B cell (primary cell): ENCODE measurements around the gene ASTN2. TPM values are rescaled to one million over a fixed set of nuclear protein-coding genes. Genes with fewer than 3 reads are reported as not detected.

ENCODE experiments used
- ATAC-seq: fragments of 200-7000 bp; cut with Tn5 transposase; one replicate; pipeline ENCODE4 v1.10.0; 2021; ENCODE audit warnings: low read depth, mild to moderate bottlenecking, moderate number of reproducible peaks, moderate library complexity
- CTCF ChIA-PET: fragments of 350-600 bp; sonication (Branson Sonifier 250); formaldehyde crosslinking; loops from one replicate; lab custom pipeline; 2021; ENCODE audit warnings: antibody characterized with exemption, inconsistent platforms; lab: Charles Lee
- POLR2A ChIA-PET: fragments of 350-600 bp; sonication (Branson Sonifier 250); formaldehyde crosslinking; loops from one replicate; lab custom pipeline; 2021; ENCODE audit warnings: antibody characterized with exemption; lab: Charles Lee
- DNase-seq: peaks from one replicate; pipeline ENCODE4 v3.0.0; 2013
- H2AFZ ChIP-seq: 2 replicates; pipeline ENCODE4 v1.6.1; 2012; ENCODE audit warnings: mild to moderate bottlenecking, low read depth, low read length; ENCODE audit not compliant: insufficient read depth, poor library complexity, severe bottlenecking
- H3K27ac ChIP-seq, 2 donors: 1 replicate in 1 of 2; 2 replicates in 1 of 2; pipeline ENCODE4 v1.5.1; 2012 to 2013; ENCODE audit warnings: low read length in 2 of 2, mild to moderate bottlenecking in 2 of 2, moderate library complexity in 1 of 2
- H3K27me3 ChIP-seq, 4 experiments: fragments of 200-600 bp in 1 of 4; sonication (generic) in 1 of 4; replicated peaks in 1 of 4; 1 replicate in 2 of 4; 2 replicates in 2 of 4; pipeline versions ENCODE4 v1.6.1 to v1.7.0; 2013 to 2016; ENCODE audit warnings: low read length in 3 of 4, mild to moderate bottlenecking in 2 of 4, mixed read lengths in 1 of 4, moderate library complexity in 1 of 4; ENCODE audit not compliant: insufficient read depth in 4 of 4, control insufficient read depth in 3 of 4; ENCODE audit errors: control extremely low read depth in 1 of 4
- H3K36me3 ChIP-seq, 2 experiments: replicated peaks in 1 of 2; 1 replicate in 1 of 2; 2 replicates in 1 of 2; pipeline versions ENCODE4 v1.6.1 to v1.7.1; 2013; ENCODE audit warnings: low read length in 1 of 2; ENCODE audit not compliant: insufficient read depth in 2 of 2, control insufficient read depth in 1 of 2; ENCODE audit errors: control extremely low read depth in 1 of 2, extremely low read depth in 1 of 2
- H3K4me1 ChIP-seq, 2 donors: fragments of 200-600 bp in 1 of 2; sonication (generic) in 1 of 2; 1 replicate in 1 of 2; 2 replicates in 1 of 2; pipeline versions ENCODE4 v1.5.1 to v1.6.1; 2013 to 2017; ENCODE audit warnings: low read length in 2 of 2; ENCODE audit not compliant: control insufficient read depth in 2 of 2, insufficient read depth in 2 of 2
- H3K4me2 ChIP-seq: replicated peaks from 2 replicates; pipeline ENCODE3; 2012; ENCODE audit warnings: mild to moderate bottlenecking, low read depth, low read length; ENCODE audit not compliant: poor library complexity, severe bottlenecking
- H3K4me3 ChIP-seq, 5 experiments: fragments of 200-600 bp in 1 of 5; sonication (generic) in 1 of 5; 1 replicate in 3 of 5; 2 replicates in 2 of 5; pipeline versions ENCODE4 v1.5.1 to v1.7.0; 2011 to 2016; ENCODE audit warnings: low read length in 4 of 5, mild to moderate bottlenecking in 4 of 5, low read depth in 2 of 5, control low read depth in 1 of 5, moderate library complexity in 1 of 5; ENCODE audit not compliant: insufficient read depth in 1 of 5; ENCODE audit errors: control extremely low read depth in 1 of 5, extremely low read depth in 1 of 5
- H3K79me2 ChIP-seq: fragments of 200-600 bp; sonication (generic); one replicate; pipeline ENCODE4 v1.6.0; 2016; ENCODE audit warnings: low read length; ENCODE audit not compliant: control insufficient read depth, insufficient read depth
- H3K9ac ChIP-seq: fragments of 200-600 bp; sonication (generic); 2 replicates; pipeline ENCODE4 v1.6.1; 2017; ENCODE audit warnings: mild to moderate bottlenecking, low read length, moderate library complexity
- H3K9me3 ChIP-seq, 3 donors: one replicate each; pipeline versions ENCODE4 v1.6.1 to v1.7.1; 2013; ENCODE audit warnings: low read length in 2 of 3; ENCODE audit not compliant: control insufficient read depth in 2 of 3, insufficient read depth in 1 of 3; ENCODE audit errors: control extremely low read depth in 1 of 3
- H4K20me1 ChIP-seq: 2 replicates; pipeline ENCODE4 v1.6.0; 2012; ENCODE audit warnings: mild to moderate bottlenecking, low read length; ENCODE audit not compliant: insufficient read depth, control insufficient read depth, poor library complexity, severe bottlenecking
- H3K27ac Mint-ChIP-seq: one replicate; pipeline ENCODE4 v1.8.0; 2021; ENCODE audit warnings: mixed read lengths
- H3K27me3 Mint-ChIP-seq: one replicate; pipeline ENCODE4 v1.8.0; 2021; ENCODE audit warnings: mixed read lengths
- H3K4me1 Mint-ChIP-seq: one replicate; pipeline ENCODE4 v1.8.0; 2021; ENCODE audit warnings: mixed read lengths
- H3K4me3 Mint-ChIP-seq: one replicate; pipeline ENCODE4 v1.8.0; 2021; ENCODE audit warnings: mixed read lengths
- H3K9me3 Mint-ChIP-seq: one replicate; pipeline ENCODE4 v1.8.0; 2022; ENCODE audit warnings: mixed read lengths; ENCODE audit not compliant: insufficient read depth
- CTCF ChIP-seq: fragments of 200-600 bp; IDR thresholded peaks from one replicate; pipeline ENCODE4 v1.8.0; 2022; ENCODE audit warnings: antibody characterized with exemption, mild to moderate bottlenecking
- EZH2 ChIP-seq: IDR thresholded peaks from 2 replicates; pipeline ENCODE4 v1.6.1; 2012; ENCODE audit warnings: borderline replicate concordance, low read depth, mild to moderate bottlenecking, moderate library complexity, low read length; ENCODE audit not compliant: insufficient read depth, poor library complexity, severe bottlenecking
- WGBS: methylation state at CpG from one replicate; pipeline ENCODE4 v1.1.5; 2013; ENCODE audit warnings: missing lambda C conversion rate; ENCODE audit not compliant: insufficient coverage; 5-methylcytosine and 5-hydroxymethylcytosine counted together
- intact Hi-C: fragments of 100-400 bp; cut with micrococcal nuclease; formaldehyde crosslinking; loops from one replicate; pipeline ENCODE4 v1.10.0; 2022
- polyA plus RNA-seq: library from polyadenylated mRNA; depleted of rRNA; stranded (reverse); fragments of >200 nt; gene quantifications from 2 replicates; pipeline ENCODE4 v1.2.3, GENCODE V29; 2012
- total RNA-seq, 2 donors: library from RNA; stranded (reverse); fragments of 120-200 nt in 1 of 2; gene quantifications; 1 replicate in 1 of 2; 2 replicates in 1 of 2; pipeline versions ENCODE4 v1.2.3 to v1.2.4, GENCODE V29; 2013 to 2022

The ASTN2 gene
- total and polyA plus RNA-seq, 2 donors (not counting 1 experiment from before 2014, with no cell fraction given): 1.2 to 3.6 TPM

GRCh38 chr9:116476002-116476401 lies 938.9 kb downstream of the ASTN2 start:
- WGBS: 80% methylated on average over 6 of the region's 6 CpGs
- no peak overlapping the region for H3K4me3 ChIP-seq
- POLR2A ChIA-PET: no interaction called here
- intact Hi-C loops: no loop called here
- H4K20me1 ChIP-seq: no peaks in the 10 kb centered on the region
- H3K36me3 ChIP-seq: no peaks in the 10 kb centered on the region
- no peak overlapping the region for H3K4me3 Mint-ChIP-seq
- CTCF ChIA-PET: no interaction called here
- H3K27me3 Mint-ChIP-seq: no peaks in the 10 kb centered on the region
- ATAC-seq (no peak), DNase-seq (no peak)
- H3K9ac ChIP-seq: no peak overlapping the region
- no peak overlapping the region for H3K4me2 ChIP-seq
- H3K79me2 ChIP-seq: no peaks in the 10 kb centered on the region
- no peak overlapping the region for H3K27ac ChIP-seq
- H3K27ac Mint-ChIP-seq: no peak overlapping the region
- peaks cover 0 to 4% (median 0%) of the 10 kb centered on the region in 3 donors for H3K9me3 ChIP-seq
- no peaks in the 10 kb centered on the region for H3K4me1 ChIP-seq
- no peaks in the 10 kb centered on the region for H3K4me1 Mint-ChIP-seq
- no peaks in the 10 kb centered on the region for H3K27me3 ChIP-seq
- H2AFZ ChIP-seq: no peak overlapping the region
- TF ChIP-seq CTCF (no peak), EZH2 (no peak)
- H3K9me3 Mint-ChIP-seq: peaks cover 3% of the 10 kb centered on the region

GRCh38 chr9:116475201-116475600 lies 939.7 kb downstream of the ASTN2 start:
- no peak for DNase-seq
- ChIA-PET CTCF (no interaction called here), POLR2A (no interaction called here)
- Histone ChIP-seq H3K9ac (no peak overlapping the region), H3K27ac (no peak overlapping the region), H3K4me1 (no peaks in the 10 kb centered on the region), H3K4me2 (no peak overlapping the region), H3K9me3 (peaks cover 0 to 4% (median 0%) of the 10 kb centered on the region in 3 donors), H3K4me3 (no peak overlapping the region), H3K27me3 (no peaks in the 10 kb centered on the region), H3K36me3 (no peaks in the 10 kb centered on the region), H2AFZ (no peak overlapping the region), H4K20me1 (no peaks in the 10 kb centered on the region), H3K79me2 (no peaks in the 10 kb centered on the region)
- no peak for ATAC-seq
- H3K4me3 Mint-ChIP-seq: no peak overlapping the region
- TF ChIP-seq EZH2 (no peak), CTCF (no peak)
- intact Hi-C loops: no loop called here
- H3K27me3 Mint-ChIP-seq: no peaks in the 10 kb centered on the region
- H3K9me3 Mint-ChIP-seq: peaks cover 3% of the 10 kb centered on the region
- H3K27ac Mint-ChIP-seq: no peak overlapping the region
- WGBS: 100% methylated on average over 1 of the region's 1 CpG
- H3K4me1 Mint-ChIP-seq: no peaks in the 10 kb centered on the region
